Activated CD8-positive, alpha-beta memory T cell treated with anti-CD3 and anti-CD28 coated beads, Interleukin-2, amount 50 U/mL, for 4 hours (primary cell): ENCODE measurements around the gene SFXN5.
A peak's percentile ranks its signal among the peaks of the same experiment; 100 is the strongest.
"Not testable (repeated sequence)": the region's sequence is repeated elsewhere in the genome, so short reads cannot be mapped to it uniquely, and the experiment has no call there.

Experiments used
- DNase-seq: peaks from one replicate; pipeline ENCODE4 v3.0.0-alpha.2; 2020

The SFXN5 gene

DNA sequence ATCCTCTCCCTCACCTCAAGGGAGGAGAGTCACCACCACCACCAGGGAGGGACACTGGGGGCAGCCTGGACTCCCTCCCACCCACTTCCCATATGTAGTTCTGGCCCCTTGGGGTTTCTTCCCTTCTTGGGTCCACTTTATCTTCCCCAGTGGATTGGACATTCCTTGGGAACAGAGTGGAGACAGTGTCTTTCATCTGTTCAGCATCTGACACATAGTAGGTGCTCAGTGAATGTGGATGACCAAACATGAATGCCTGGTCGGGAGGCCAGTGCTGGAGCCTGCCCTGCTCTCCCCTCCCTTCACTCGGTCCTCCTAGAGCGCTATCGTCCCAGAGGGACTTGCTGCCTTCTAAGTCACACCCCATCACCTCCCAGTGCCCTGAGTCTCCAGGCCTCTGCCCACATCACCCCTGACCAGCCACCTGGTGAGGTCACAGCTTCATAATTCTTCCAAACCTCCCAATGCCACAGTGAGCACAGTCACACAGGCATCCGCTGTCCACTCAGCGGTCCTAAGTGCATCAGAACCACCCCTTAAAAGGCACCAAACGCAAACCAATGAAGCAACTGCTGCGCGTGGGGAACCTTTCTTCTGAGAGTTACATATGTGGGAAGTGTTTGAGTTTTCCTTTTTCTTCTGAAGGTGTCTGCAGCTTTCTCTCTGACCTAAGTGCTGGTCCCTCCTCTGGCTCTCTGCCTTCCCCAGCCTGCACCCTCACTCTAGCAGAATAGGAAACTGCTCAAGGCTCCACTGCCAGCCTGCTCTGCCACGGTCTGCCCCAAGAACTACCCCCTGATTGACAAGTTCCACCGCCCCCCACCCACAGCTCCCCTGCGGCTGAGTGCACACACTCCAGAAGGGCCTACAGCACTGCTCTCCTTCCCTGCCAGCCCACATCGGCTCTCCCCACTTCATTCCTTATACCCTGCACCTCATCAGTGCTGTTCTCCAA lies 7.2 kb upstream of the SFXN5 start:
- DNase-seq, result no peak

DNA sequence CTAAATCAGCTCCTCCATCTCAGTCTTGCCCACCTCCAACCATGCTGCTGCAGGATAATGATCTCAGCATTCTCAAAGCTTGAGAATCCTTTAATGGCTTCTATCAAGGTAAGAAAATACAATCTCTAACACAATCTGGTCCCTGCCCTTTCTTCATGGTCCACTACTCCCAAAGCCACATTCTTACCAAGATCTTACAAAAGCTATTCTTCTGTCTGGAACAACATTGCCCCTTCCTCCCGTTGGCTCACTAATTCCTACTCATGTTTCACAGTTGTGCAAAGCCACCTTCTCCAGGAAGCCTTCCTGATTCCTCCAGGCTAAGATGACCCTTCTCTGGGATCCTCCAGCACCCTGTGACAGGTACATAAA lies 5.9 kb upstream of the SFXN5 start:
- no peak for DNase-seq

- DNase-seq, result no peak
These were observed 5.3 kb upstream of the SFXN5 start for GRCh38 chr2:73076701-73077423.

DNA sequence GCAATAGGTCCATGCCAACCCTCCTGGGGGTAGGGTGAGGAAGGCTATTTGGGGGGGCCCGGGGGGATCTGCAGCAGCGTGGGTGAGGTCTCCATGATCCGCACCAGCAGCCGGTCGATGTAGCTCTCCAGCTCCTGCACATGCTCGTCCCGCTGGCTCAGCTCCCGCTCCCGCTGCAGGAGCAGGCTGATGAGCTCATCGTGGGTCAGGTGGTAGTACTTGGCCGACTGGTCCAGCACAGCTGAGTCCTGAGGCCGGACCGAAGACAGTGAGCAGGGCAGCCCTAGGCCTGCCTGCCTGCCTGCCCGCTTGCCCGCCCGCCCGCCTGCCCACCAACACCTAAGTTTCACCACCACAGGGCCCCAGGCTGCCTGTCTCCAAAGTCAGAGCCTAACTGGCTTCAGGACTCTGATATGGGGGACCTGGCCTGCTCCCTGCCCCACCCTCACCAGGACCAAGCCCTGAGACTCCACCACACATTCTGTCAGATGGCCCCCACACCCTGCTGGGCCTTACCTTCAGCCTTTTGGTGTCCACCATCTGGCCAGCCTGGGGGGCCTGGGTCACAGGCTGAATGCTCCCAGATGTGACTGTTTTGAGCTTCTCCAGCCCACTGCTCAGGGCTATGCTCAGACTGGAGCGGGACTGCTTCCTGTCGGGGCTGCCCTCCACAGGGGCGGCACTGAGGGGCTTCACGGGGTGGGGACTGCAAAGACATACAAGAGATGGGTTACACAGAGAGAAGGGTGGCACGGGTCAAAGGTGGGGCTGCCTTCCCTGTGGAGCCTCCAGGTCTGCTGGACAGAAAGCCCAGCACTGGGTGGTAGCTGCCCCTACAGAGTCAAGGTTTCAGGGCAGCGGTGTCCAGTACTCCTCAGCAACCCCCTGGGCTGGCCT lies 4.2 kb upstream of the SFXN5 start:
- DNase-seq, result no peak

DNA sequence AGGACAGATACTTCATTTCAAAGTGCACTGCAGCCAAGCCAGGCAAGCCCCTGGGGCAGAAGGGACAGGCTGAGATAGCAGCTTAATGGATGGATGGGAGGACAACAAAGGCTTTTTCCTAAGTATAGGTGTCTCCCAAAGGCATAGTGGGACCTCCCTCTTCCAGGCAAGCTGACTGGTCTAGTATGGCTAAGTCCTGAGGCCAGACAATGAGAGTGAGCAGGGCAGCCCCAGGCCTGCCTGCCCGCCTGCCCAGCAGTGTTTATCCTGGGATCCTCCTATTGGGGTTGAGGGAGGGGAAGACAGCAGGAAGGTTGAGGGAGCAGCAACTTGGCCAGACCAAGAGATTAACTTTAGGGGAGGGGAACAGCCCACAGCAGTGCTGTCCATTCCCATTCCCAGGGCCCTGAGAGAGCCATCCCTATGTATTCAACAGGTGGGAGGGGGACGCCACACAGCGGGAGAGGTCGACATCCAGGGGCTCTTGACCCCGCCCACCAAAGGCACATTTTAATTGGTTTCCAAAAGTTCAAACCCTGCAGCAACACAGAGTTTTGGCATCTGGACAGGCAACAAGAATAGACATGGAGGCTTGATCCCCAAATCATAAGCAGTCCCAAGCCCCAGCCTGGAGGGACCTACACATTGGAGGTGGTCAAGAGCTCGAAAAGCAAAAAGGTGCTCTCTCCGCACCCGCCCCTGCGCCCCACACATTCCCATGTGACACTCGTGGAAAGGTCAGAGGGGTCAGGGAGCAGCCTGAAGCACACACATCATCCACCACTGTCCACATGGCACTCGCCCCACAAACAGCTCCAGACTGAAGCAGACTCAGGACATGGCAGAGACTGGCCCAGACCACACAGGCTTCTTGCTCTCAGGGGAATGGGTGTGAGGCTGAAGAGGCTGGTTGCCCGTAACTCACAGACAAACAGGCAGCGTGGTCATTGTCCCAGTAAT lies 2.9 kb upstream of the SFXN5 start:
- DNase-seq, result no peak

DNA sequence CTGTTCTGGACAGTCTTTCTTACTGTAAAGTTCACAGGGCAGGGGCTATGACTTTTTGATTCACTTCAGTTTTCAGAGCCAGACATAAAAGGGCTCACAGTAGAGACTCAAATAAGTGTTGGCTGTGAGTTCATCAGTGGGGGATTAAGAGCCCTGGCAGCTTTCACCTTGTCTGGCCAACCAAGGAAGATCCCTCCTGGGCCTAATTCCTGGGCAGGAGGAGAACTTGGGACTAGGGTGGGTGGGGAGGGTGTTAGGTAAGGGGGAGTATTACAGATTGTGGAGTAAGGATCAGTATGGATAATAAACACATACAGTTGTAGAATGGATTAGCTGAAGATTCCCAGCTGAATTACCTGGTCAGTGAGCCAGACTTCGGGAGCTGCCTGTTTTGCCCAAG lies 904 bp upstream of the SFXN5 start:
- DNase-seq, result no peak

DNA sequence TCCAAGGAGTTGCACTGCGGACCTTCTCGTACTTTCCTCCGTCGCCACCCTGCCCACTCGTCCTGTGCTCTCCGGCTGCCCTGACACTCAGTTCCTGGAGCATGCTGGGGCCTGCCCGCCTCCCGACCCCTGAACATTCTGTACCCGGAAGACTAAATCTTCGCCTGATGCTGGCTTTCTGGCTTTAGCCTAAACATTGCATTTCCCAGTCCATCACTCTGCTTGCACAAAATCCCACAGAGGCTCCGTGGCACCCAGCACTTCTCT lies 550 bp upstream of the SFXN5 start:
- no peak for DNase-seq

DNA sequence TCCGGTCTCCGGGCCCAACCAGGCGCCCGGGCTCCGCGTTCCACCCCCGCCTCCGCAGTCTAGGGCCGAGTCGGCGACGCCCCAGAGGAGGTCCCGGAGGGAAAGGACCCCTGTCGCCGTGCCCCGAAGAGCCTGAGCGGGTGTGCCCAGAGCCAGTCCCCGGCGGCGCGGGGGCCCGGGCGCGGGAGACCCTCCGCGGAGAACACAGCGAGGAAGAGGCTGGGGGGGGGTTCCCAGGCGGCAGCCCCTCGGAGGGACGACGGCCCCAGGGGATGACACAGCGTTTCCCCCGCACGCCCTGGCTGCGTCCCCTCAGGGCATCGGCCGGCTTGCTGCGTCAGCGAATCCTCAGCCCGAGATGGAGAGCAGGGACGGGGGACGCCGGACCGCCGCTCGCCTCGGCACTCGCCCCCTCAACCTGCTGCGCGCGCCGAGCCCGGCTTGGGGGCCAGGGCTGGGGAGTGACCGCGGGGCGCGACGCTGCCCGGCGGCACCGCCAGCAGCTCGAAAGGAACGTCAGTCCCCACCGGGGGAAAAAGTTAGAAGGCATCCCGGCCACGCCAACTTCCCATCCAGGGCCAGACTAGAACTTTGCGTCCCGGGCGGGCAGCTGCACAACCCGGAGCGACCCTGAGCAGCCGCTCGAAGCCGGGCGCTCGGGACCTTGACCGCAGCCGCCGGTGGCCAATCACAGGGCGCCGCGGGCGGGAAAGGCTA lies 711 bp downstream of the SFXN5 start:
- peak; percentile 54 for DNase-seq

- DNase-seq, result no peak
These were observed 1.5 kb downstream of the SFXN5 start for GRCh38 chr2:73069855-73070642.

- no peak for DNase-seq
These were observed 2.3 kb downstream of the SFXN5 start for GRCh38 chr2:73069041-73069854.

DNA sequence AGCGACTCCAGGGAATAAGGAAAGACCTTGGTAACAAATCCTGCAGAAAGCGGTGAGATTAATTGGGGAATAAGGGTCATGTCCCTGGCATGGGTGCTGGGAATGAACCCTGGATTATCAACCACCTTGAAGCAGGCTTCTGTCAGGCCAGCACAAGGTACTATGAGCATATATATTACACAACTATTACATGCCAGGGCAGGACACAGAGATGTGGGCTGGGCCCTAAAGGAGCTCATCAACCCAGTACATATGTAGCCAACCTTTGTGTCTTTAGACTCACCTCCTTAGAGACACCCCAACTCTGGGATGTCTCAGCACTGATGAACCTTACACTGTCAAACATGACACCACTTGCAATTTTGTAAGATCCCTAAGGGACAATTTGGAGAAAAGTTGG lies 3.4 kb downstream of the SFXN5 start:
- DNase-seq, result no peak

DNA sequence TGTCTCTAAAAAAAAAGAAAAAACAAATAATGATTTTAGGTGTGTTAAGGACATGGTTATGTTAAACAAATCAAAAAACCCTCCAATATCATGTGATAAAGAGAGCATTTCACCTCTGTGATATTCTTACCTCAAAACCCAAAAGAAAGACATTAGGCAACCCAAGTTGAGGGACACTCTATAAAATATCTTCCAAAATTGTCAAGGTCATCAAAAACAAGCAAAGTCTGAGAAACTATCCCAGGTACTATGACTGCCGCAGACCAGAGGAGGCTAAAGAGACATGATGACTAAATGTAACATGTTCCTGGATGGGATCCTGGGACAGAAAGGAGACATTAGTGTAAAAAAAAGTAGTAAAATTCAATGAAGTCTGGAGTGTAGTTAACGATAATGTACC lies 4.5 kb downstream of the SFXN5 start:
- no peak for DNase-seq

DNA sequence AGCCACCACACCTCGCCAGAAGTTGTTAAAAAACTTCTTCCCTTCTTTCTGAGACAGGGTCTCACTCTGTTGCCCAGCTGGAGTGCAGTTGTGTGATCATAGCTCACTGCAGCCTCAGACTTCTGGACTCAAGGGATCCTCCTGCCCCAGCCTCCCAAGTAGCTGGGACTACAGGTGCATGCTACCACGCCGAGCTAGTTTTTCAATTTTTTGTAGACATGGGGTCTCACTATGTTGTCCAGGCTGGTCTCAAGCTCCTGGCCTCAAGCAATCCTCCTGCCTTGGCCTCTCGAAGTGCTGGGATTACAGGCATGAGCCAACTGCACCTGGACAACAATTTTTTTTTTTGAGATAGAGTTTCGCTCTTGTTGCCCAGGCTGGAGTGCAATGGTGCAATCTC lies 6.4 kb downstream of the SFXN5 start:
- DNase-seq, result not testable (repeated sequence)

DNA sequence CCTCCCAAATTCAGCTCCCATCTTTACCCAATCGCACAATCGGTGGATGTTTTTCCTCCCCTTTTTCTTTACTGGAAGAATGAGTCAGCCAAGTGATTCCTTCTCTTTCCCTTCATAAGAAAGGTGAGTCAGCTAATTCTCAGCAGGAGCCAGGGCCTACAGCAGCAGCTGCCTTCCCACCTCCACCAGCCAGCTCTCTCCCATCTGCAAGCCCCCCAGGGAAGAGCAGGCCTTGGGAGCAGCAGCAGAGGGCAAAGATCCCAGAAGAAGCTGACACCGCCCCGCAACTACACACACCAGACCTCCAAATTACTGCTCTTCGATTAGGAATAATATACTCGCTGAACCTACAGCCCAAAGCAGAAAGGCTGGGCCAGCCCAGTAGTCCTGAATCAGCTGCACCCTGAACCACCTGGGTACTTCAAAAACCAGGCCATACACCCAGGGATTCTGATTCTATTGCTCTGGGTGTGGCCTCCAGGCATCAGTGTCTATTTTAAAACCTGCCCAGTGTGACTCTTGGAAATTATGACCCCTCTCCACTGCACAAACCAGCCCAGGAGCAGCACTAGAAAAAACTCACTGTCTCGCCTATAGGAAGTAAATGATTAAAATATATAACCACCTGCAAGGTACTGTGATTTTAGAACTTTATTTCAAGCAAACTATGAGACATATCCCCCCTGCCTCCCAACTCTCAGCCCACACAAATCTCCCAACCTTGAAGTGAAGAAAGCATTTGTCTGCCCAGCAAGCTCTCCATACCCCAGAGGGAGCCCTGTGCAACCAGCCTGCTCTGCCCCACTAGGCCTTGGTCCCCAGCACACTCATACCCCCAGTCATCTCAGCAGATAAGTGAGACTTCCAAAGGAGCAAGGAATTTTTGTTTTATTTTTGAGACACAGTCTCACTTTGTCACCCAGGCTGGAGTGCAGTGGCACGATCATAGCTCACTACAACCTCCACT lies 7.3 kb downstream of the SFXN5 start:
- no peak for DNase-seq

DNA sequence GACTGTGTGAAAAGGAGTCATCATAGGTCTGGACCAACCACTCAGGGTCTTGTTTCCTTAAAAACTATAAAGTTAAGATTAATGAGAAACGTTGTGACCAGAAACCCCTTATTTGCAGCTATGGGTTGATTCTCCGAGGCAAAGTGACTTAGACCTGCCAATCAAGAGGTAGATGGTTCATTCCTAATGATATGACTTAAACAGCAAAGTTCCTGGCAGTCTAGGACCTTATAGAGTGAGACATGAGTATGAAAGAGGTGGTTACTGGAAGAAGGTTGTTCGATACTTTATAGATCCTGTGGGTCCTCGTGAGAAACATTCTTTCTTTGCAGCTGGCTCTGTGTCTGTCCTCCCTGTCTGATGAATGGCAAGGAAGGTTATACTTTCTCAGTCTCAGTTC lies 8.0 kb downstream of the SFXN5 start:
- DNase-seq, result no peak

DNA sequence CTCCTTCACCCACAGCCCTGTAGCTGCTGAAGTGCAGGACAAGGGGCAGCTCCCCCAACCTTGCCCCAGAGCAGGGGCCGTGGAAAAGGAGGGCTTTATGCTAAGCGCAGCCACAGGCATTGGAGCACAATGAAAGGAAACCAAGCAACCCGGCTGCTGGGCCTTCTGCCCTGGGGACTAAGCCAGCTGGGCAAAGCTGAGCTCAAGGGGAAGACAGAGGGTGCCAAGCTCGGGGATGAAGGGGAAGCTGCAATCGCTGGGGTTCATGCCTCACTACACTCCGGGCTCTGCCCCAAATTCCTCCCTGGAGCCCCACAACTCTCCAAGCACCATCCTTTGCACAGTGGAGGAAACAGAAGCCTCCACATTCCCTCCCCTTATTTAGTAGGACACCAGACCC lies 12.4 kb downstream of the SFXN5 start:
- DNase-seq, result no peak

GRCh38 chr2:73054980-73055379 lies 16.5 kb downstream of the SFXN5 start:
- DNase-seq, result no peak

GRCh38 chr2:73053316-73054114 lies 18.0 kb downstream of the SFXN5 start:
- no peak for DNase-seq
